Skin of body (tissue), 2 donors: ENCODE data around the gene SEC62. TPM values are rescaled to one million over a fixed set of nuclear protein-coding genes. Genes with fewer than 3 reads are reported as not detected.

ENCODE experiments used
- DNase-seq: peaks from one replicate; lab custom pipeline; 2025; lab: John Stamatoyannopoulos, UW
- total RNA-seq: library from RNA; depleted of rRNA; stranded (reverse); fragments of >200 nt; gene quantifications from one replicate; pipeline ENCODE4 v1.2.3, GENCODE V29; 2014

The SEC62 gene
- 52.8 TPM for total RNA-seq

GRCh38 chr3:169966428-169966950 is at the start of gene SEC62:
Gene SEC62 (plus strand): TSS chr3:169966807. CDS start chr3:169966823, 16 bp downstream.
- DNase-seq, result peak; percentile 87

- no peak for DNase-seq
These were observed 43.4 kb upstream of the SEC62 start for GRCh38 chr3:169923189-169923588.

DNA sequence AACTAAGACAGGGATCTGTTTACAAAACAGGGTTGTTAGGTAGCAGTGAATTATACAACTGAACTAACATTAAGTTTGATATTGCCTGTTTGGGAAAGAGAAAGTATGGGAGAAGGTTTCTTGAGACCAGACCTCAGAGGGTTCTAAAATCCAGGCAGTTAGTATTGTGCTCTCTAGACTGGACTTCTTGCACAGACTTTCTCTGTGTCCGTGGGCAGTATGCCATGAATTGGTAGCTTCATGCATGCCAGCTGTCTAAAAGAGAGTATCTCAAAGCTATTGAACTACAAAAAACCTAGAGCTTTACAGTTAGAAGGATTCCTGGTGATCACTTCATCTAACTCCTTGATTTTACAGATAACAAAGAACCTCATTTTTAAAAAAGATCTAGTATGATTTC is 42.8 kb upstream of the SEC62 start:
- no peak for DNase-seq

- no peak for DNase-seq
These were observed 36.6 kb upstream of the SEC62 start for GRCh38 chr3:169929830-169930519.

- DNase-seq, result no peak
These were observed 35.8 kb upstream of the SEC62 start for GRCh38 chr3:169930843-169931242.

GRCh38 chr3:169931747-169932520 is 34.7 kb upstream of the SEC62 start:
- no peak for DNase-seq

DNA sequence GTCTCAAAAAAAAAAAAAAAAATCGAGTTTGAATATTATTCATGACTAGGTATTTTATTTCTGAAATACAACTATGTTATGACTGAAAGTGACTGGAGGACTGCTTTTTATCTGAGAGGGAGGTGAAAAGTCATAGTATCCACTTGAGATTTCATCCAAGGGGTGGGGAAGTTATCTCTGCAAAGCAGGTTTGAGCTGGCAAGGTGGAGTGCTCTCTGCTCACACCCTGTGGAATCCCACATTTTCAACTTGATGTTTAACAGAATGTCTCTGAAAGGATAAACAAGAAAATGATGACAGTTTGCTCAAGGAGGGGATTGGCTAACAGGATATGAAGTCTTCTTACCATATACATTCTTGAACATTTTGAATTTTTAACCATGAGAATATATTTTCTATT is 27.3 kb upstream of the SEC62 start:
- DNase-seq, result no peak

- no peak for DNase-seq
These were observed 26.9 kb upstream of the SEC62 start for GRCh38 chr3:169939751-169940150.

- DNase-seq, result no peak
These were observed 26.0 kb upstream of the SEC62 start for GRCh38 chr3:169940470-169941181.

DNA sequence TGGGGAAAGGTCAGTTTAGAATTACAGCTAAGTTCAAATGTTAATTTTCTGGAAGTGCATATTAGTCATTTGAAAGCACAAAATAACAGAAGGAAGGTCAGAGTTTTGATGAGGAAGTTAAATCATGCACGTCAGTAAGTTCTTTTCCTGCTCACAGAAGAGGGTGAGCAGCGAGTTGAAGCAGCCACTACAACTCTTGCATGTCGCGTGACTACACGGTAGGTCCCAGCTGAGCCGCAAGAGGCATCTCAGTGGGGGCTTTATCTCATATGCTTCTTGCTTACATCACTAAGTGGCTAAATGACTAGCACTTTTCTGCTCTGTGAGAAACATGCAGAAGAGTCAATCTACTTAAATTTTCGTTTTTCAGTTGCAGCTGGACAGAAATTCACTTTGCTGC is 21.3 kb upstream of the SEC62 start:
- no peak for DNase-seq

GRCh38 chr3:169946336-169946735 is 20.3 kb upstream of the SEC62 start:
- DNase-seq, result no peak

GRCh38 chr3:169948559-169949448 is 17.8 kb upstream of the SEC62 start:
- DNase-seq, result no peak

DNA sequence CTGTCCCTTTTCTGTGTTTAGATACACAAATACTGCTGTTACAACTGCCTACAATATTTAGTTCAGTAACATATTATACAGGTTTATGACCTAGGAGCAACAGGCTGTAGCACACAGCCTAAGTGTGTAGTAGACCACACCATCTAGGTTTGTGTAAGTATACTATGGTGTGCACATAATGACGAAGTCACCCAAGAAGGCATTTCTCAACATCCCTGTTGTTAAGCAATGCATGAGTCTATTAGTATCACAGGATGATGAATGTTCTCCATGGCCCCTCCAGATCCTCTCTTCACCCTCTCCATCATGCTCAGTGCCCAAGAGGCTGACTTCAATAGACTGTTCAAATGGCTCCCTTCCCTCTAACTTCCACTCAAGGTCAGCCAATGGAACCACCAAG is 14.6 kb upstream of the SEC62 start:
- no peak for DNase-seq

DNA sequence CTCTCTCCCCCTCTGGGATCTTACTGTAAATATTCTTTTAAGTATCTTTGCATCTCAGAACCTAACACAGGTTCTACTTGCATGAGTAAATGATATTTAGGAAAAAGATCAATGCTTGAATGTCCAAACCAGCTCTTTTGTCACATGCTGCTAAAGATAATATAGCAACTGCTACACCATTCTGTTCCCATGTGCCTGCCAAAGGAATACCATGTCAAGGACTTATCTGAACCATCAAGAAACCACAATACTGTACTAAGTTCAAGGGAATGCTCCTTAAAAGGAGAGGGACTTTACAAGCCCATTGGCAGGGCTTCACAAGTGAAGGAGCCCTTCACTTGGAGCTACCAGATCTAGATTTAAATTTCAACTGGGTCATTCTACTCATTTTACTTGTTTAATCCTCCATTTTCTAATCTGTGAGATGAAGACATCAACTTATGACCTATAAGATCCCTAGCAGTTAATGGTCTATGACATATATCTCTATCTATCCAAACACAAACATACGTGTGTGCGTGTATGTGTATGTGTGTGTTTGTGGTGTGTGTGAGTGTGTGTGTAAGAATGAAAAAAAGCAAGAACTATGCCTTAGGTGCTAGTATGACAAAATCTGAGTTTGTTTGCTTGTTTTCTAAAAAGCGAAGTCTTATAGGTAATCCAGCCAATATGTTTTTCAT is 13.0 kb upstream of the SEC62 start:
- no peak for DNase-seq

DNA sequence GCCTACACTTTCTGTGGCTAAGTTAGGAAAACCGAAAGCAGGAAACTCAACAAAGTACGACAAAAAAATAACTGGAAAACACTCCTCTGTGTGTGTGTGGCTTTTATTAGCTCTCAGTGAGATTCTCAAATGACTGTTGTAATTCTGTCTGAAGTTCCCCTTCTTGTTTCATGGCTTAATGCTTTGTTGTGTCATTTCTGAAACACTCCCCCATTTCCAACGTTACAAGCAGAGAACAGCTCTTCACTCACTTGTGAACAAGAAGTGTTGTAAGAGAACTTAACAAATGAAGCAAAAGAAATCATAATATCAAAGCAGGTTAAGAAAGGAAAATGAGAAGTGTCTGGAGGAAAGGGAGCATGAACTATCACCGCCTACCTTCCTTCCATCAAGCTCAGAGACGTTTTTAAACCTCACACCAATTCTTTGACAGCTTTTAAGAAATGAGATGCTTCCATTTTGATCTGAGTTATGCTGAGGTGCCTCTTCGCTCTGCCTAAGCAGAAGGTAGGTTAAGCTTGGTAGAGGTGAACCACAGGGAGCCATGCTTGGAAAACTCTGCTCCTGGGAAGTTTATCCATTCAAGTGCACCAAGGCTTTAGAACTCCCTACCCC is 12.4 kb upstream of the SEC62 start:
- DNase-seq, result no peak

GRCh38 chr3:169955406-169955805 is 11.2 kb upstream of the SEC62 start:
- DNase-seq, result no peak

DNA sequence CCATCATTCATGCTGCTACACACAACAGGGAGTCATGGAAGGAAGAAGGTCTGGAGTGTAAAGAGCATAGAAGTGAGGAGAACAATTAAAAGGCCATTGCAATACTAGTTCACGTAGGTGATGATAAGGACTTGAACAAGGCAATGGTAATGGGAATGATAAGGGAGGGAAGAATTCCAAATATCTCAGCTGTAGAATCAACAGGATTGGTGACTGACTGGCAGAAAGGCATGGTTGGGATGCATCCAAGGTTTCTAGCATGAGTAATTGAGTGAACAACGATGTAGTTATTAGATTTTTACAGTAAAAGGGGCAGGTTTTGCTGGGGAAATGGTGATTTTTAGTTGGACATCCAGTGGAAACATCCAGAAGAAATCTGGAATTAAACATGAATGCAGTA is 2.4 kb upstream of the SEC62 start:
- no peak for DNase-seq

DNA sequence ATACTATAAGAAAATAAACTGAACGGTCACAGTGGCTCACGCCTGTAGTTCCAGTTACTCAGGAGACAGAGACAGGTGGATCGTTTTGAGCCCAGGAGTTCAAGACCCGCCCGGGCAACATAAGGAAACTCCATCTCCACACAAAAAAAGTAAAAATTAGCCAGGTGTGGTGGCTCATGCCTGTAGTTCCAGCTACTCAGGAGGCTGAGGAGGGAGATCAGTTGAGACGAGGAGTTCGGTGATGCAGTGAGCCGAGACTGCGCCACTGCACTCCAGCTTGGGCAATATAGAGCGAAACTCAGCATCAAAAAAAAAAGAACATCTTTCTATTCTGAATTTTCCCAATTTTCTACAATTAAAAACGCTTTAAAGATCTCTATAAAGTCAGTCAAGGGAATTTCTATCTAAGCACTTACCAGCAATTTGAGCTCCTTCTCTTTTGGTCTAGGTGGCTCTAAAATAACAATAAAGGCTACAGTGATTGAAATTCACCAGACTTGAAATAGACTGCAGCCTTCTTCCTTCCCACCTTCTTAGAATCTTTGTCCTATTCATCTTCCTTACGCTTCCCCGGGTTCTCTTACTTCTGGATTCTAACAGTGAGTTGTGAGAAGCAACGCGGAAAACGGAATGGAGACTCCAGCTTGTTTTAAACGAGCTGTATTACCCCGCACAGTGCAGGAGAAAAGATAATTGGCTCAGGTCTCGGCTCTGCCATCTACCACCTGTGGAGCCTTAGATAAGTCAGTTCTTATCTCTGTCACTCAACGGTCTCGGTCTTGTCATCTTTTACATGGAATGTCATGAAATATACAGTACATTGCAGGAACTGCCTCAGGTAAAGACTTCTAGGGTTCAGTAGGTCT is 812 bp upstream of the SEC62 start:
- peak; percentile 59 for DNase-seq
